Measurements from ENCODE around the gene MUC12.
"Not testable (repeated sequence)": the region's sequence is repeated elsewhere in the genome, so short reads cannot be mapped to it uniquely, and the experiment has no call there.

Gene MUC12, protein sequence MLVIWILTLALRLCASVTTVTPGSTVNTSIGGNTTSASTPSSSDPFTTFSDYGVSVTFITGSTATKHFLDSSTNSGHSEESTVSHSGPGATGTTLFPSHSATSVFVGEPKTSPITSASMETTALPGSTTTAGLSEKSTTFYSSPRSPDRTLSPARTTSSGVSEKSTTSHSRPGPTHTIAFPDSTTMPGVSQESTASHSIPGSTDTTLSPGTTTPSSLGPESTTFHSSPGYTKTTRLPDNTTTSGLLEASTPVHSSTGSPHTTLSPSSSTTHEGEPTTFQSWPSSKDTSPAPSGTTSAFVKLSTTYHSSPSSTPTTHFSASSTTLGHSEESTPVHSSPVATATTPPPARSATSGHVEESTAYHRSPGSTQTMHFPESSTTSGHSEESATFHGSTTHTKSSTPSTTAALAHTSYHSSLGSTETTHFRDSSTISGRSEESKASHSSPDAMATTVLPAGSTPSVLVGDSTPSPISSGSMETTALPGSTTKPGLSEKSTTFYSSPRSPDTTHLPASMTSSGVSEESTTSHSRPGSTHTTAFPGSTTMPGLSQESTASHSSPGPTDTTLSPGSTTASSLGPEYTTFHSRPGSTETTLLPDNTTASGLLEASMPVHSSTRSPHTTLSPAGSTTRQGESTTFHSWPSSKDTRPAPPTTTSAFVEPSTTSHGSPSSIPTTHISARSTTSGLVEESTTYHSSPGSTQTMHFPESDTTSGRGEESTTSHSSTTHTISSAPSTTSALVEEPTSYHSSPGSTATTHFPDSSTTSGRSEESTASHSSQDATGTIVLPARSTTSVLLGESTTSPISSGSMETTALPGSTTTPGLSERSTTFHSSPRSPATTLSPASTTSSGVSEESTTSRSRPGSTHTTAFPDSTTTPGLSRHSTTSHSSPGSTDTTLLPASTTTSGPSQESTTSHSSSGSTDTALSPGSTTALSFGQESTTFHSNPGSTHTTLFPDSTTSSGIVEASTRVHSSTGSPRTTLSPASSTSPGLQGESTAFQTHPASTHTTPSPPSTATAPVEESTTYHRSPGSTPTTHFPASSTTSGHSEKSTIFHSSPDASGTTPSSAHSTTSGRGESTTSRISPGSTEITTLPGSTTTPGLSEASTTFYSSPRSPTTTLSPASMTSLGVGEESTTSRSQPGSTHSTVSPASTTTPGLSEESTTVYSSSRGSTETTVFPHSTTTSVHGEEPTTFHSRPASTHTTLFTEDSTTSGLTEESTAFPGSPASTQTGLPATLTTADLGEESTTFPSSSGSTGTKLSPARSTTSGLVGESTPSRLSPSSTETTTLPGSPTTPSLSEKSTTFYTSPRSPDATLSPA (N-terminal part only)

DNA sequence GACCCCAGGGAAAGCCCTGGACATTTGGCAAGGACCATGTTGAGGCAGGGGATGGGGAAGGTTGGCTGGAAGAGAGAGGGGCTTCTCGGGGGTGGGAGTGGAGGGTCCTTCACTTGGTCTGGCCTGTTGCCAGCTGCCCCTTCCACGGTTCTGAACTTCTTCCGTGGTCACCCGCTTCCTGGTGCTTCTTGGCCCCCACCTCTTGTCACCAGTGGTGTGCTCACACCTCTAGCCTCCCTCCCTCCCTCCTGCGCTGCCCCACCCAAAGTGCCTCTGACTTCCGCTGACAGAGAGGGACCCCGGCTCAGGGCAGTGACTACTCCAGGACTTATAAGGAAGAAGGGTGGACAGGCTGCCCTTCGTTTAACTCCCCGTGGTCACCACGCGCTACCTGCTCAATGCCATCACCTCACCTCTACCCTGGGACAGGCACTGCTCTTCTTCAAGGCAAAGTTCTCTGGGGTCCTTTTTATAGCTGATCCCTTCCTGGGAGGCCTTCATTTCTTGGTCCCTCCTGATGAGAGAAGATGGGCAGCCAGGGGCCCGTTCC is at the start of gene MUC12:
TSS of gene MUC12 (plus strand) at position 500 of the 550 bp plus-strand sequence. CDS start 58 bp downstream, outside the sequence.
- no peak for DNase-seq

DNA sequence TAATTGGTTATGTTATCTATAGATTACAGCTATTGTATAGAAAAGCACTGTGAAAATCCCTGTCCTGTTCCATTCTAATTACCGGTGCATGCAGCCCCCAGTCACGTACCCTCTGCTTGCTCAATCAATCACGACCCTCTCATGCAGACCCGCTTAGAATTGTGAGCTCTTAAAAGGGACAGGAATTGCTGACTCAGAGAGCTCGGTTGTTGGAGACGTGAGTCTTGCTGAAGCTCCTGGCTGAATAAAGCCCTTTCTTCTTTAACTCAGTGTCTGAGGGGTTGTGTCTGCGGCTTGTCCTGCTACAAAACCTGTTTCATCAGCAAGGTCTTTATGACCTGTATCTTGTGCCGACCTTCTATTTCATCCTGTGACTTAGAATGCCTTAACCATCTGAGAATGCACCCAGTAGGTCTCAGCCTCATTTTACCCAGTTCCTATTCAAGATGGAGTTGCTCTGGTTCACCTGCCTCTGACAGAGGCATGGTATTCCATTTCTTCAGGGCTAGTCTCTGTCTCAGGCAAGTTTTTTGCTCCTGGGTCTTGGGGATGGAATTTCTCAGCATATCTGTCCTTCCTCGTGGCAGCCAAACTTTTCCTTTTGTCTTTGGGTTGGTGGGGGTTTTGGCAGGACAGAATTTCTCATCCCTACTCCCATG is 49.5 kb upstream of the MUC12 start:
- not testable (repeated sequence) for DNase-seq

DNA sequence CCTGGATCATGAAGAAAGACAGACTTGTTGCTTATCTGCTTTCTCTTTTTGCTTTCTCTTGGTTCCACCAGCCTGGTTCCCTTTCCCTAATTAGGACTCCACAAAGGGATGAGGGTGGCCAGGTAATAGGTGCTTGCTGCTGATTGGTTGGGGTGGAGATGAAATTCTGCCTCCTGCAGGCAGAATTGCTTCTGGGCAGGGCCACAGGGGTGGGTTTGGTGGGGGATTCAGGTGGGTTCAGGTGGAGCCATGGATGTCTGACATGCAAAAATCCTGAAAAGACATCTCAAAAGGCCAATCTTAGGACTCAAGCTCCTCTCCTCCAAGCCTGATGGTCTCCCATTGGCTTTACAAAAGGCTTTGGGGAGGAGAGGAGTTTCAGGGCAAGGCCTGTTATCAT is 48.3 kb upstream of the MUC12 start:
- DNase-seq = no peak

DNA sequence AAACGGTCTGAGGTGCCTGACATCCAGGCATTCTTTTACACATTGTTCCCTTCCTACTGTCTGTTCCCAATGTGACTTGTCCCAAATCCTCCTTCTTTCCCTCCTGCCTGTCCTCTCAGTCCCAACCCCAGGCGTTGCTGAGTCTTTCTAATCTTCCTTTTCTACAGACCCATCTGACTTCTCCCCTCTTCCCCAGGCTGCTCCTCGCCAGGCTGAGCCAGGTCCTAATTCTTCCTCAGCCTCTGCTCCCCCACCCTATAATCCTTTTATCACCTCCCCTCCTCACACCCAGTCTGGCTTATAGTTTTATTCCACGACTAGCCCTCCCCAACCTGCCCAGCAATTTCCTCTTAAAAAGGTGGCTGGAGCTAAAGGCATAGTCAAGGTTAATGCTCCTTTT is 45.7 kb upstream of the MUC12 start:
- DNase-seq = not testable (repeated sequence)

DNA sequence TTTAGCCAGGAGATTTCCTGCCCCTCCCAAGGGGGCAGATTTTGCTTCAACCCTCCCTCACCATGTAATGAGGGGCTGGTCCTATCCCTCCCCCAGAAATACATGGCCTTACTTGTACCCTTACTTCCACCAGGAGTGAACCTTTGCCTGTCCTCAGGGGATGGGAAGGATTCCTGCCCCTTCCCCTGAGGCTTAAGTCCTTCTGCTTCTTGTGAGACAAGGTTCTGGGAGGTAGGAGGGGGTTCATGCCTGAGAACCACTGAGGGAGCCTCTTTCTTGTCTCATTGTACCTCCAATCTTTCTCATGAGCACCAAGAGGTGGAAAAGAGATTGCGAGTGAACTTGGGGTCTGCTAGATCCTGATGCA is 39.6 kb upstream of the MUC12 start:
- DNase-seq = no peak

DNA sequence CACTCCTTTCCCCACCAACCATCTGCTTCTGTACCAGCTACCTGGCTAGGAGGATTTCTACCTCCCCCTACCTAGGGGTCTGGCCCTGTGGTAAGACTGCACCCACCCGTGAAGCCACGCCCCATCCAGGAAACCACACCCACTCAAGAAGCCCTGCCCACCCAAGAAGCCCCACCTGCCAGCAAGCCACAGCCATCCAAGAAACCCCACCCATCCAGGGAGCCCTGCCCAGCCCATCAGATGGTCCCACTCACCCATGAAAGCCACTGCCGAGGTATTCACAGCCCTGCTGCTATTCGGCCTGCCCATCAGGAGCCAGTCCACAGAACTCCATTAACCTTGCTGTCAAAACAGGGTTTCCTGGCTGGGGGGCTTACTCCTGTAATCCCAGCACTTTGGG is 35.6 kb upstream of the MUC12 start:
- no peak for DNase-seq

DNA sequence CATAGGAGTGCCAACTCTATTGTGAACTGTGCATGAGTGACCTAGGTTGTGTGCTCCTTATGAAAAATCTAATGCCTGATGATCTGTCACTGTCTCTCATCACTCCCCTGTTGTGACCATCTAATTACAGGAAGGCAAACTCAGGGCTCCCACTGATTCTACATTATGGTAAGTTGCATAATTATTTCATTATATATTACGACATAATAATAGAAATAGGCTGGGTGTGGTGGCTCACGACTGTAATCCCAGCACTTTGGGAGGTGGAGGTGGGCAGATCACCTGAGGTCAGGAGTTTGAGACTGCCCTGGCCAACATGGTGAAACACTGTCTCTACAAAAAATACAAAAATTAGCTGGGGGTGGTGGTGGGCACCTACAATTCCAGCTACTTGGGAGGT is 34.0 kb upstream of the MUC12 start:
- DNase-seq = not testable (repeated sequence)

DNA sequence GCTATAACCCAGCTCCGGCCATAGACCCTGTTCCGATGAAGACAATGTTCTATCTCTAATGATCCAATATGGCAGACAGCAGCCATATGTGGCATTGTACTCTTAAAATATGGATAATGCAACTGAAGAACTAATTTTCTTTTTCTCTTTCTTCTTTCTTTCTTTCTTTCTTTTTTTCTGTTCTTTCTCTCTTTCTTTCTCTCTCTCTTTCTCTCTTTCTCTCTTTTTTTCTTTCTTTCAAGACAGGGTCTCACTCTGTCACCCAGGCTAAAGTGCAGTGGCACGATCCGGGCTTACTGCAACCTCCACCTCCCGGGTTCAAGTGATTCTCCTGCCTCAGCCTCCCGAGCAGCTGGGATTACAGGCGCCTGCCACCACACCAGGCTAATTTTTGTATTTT is 33.2 kb upstream of the MUC12 start:
- DNase-seq = not testable (repeated sequence)

DNA sequence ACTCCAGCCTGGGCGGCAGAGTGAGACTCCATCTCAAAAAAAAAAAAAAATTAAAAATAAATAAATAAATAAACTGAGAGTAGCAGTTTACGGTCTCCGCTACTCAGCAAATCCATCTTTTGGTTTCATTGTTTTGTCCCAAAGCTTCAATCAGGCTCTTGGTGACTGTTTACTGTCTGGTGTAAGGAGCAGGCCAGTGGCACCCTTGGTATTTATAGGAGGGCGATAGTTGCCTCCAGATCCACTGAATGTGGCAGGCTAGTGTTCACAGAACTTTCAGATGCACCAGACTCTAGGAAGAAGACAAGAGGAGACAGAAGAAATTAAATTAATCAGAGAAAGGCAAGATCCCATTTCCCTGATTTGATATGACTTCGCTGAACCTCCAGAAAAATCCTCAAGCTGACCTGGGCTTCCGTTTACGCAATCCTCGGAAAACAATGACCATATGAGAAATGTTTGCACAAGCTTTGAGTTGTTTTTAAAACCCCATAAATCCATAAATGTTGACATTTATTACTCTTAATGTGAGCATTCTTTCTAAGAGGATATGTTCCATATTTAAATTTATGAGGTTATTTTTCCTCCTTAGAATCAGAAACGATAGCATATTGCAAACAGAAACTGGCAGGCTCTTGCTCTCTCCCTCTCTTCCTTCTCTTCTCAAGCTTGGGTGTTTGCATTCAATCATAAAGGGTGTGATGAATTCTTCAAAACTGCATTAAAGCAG is 27.2 kb upstream of the MUC12 start:
- DNase-seq = no peak

DNA sequence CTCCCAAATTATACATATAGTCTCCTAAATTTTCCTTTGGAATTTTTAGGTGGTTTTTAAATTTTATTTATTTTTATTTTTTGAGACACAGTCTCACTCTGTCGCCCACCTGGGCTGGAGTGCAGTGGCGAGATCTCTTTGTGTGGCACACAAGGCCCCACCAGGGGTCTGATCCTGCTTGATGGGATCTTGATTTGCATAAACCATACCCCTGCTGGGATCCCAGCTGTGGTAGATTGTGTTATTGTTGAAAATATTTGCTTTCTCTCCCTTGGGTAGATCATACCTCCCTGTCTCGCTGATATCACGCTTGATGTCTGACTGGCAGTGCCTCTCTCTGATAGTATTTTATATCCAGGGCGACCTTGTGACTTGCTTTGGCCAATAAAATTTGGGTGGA is 25.7 kb upstream of the MUC12 start:
- no peak for DNase-seq

DNA sequence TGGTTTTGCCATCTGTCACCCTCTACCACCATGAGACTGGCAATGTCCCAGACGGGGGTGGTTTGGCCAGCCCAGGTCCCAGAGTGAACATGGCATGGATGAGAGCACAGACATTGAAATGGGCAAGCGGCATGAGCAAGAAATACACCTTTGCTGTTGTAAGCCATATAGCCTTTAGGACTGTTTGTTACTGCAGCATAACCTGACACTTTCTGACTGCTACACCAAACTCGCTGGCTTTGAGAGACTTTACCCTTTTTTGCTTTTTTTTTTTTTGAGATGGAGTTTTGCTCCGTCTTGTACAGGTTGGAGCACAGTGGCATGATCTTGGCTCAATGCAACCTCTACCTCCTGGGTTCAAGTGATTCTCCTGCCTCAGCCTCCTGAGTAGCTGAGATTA is 25.2 kb upstream of the MUC12 start:
- no peak for DNase-seq

DNA sequence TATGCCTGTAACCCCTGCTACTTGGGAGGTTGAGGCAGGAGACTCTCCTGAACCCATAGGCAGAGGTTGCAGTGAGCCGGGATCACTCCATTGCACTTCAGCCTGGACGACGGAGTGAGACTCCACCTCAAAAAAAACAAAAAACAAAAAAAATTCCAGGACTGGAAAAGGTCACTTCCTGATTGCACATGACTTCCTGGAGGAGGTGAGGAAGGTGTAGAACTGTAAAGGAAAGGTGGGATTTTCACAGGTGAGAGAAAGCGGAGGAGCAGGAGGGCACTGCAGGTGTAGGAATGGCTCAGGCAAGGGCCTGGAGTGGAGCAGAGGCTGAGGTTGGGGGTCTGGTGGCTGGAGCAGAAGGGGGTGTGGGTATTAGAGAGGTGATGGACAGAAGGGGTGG is 23.3 kb upstream of the MUC12 start:
- no peak for DNase-seq

DNA sequence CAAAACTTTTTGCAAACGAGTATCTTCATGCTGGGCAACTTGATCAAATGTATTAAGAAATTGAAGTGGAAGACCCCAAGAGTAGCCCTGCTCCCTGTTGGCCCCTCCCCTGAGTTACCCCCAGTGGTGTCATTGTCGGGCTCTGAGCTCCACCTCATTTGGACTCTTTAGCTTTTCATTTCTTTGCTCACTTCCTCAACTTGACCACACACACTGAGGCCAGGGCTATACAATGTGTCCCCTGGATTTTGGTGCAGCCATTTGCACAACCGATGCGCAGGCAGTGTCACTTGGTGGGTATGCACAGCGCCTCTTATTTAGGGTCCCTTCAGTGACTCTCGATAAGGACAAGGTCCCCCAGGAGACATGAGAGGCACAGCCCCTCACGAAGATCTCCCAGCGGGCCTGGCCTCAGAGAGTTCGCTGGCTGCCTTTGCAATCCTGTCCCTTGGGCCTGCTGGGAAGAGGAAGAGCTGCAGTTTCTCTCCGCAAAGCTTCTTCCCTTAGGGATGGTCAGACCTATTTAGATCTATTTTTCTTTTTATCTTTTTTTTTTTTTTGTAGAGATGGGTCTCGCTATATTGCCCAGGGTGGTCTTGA is 22.5 kb upstream of the MUC12 start:
- DNase-seq = no peak

DNA sequence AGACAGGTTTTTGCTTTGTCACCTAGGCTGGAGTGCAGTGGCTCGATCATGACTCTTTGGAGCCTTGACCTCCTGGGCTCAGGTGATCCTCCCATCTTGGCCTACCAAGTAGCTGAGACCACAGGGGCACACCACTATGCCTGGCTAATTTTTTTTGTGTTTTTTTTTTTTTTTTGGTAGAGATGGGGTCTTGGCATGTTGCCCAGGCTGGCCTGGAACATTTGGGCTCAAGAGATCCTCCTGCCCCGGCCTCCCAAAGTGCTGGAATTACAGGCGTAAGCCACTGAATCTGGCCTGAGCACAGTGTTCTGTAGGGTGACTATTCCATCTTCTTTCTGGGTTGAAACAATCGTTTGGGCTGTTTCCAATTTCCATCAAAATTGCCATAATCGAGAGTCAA is 21.6 kb upstream of the MUC12 start:
- DNase-seq = no peak

DNA sequence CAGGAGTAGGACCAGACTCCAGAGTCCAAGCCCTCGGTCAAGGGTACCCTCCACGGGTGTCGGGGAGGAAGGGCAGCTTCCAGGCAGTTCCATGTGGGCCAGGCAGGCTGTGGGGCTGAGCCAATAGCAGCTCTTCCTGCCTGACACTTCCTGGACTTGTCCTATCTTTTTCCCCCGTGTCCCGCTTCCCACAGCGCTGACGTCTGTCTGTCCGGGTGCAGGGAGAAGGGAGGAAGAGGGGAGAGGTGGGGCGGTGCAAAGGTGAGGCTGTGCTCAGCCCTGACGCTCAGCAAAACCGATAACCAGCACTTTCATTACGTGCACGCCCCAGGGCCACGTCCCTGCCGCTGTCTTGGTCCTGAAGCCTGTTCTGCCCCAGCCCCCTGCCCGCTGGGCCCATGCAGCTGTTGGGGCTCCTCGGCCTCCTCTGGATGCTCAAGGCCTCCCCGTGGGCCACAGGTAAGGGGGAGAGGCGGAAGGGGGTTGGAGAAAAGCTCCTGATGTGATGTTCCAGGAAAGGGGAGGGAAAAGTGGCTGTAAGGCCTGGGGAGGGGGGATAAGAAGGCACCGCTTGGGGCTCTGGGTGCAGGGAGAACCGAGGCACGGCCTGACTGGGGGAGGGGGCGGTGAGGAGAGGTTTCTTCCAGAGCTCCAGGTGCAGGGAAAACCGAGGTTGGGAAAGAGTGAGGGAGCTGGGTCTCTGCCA is 20.0 kb upstream of the MUC12 start, which contains the start of gene MUC3A:
TSS of gene MUC3A (plus strand) at position 308 of the 706 bp plus-strand sequence. CDS start at position 399, 91 bp downstream.
- DNase-seq = no peak

DNA sequence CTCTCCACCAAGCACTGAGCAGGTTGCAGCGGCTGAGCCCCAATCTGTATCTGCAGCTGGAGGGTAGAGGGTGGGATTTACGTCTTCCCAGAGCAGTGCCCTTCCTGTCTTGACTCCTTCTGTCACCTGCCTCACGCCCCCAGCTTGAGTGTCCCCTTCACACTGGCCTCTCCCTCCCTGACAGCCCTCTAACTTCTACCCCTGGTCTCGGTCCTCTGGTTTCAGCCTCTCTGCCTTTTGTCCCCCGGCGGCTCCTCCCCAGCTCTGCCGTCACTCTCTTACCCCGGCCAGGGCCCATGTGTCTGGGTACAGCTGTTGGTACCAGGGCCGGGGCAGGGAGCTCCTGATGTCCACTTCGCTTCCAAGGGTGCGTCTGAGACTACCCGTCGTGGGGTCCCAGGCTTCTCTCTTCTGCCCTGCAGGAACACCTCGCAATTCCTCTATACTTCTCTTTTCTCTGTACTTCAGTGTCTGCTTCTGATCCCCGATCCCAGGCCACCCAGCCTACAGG is 19.4 kb upstream of the MUC12 start:
- no peak for DNase-seq

DNA sequence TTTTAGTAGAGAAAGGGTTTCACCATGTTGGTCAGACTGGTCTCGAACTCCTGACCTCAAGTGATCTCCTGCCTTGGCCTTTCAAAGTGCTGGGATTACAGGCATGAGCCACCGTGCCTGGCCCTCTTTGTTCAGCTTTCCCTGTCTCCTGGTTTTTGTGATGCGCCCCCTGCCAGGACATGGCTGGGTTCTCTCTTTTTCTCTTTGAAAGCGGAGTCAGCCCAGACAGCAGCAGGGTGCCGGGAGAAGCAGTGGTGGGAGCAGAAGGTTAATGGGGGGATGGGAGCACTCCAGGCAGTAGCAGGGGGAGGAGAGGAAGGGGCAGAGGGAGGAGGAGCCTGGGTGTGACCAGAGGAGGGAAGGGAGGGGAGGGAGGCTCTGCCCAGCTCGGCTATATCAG is 18.2 kb upstream of the MUC12 start:
- DNase-seq = no peak

DNA sequence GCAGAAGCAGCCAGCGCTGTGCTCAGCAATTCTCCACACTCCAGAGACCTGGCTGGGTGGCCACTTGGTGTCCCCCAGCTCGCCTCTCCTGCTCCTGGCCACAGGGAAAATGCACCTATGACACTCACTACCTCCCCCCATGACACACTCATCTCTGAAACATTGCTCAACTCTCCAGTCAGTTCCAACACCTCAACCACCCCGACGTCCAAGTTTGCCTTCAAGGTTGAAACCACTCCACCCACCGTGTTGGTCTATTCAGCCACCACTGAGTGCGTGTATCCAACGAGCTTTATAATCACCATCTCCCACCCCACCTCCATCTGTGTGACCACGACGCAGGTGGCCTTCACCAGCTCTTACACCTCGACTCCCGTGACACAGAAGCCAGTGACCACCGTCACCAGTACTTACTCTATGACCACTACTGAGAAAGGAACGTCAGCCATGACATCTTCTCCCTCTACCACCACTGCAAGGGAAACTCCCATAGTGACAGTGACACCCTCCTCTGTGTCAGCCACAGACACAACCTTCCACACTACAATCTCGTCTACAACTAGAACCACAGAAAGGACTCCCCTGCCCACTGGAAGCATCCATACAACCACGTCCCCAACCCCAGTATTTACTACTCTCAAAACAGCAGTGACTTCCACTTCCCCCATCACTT is 17.3 kb upstream of the MUC12 start:
- no peak for DNase-seq

DNA sequence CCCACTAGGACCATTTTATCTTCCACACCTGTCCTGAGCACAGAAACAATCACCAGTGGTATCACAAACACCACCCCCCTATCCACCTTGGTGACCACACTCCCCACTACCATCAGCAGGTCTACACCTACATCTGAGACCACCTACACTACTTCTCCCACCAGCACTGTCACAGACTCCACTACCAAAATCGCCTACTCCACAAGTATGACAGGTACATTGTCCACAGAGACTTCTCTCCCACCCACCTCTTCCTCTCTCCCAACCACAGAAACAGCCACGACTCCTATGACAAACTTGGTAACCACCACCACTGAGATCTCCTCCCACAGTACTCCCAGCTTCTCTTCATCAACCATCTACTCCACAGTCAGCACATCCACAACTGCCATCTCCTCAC is 16.7 kb upstream of the MUC12 start:
- DNase-seq = no peak
